Skin epidermis (tissue), 12 donors: Measurements from ENCODE around the gene RNGTT.
"Not testable (repeated sequence)": the region's sequence is repeated elsewhere in the genome, so short reads cannot be mapped to it uniquely, and the experiment has no call there.

Source experiments
- H3K27ac ChIP-seq, 21 experiments: fragments of 200-600 bp; sonication (generic) in 11 of 21; one replicate each; pipeline ENCODE4 v1.5.0; 2020; ENCODE audit warnings: mild to moderate bottlenecking in 3 of 21, inconsistent platforms in 2 of 21, moderate library complexity in 2 of 21
- H3K4me3 ChIP-seq, 7 experiments: fragments of 200-600 bp; sonication (generic) in 2 of 7; one replicate each; pipeline ENCODE4 v1.5.0; 2020; ENCODE audit warnings: inconsistent platforms in 2 of 7, mild to moderate bottlenecking in 2 of 7, moderate library complexity in 1 of 7

The RNGTT gene

DNA sequence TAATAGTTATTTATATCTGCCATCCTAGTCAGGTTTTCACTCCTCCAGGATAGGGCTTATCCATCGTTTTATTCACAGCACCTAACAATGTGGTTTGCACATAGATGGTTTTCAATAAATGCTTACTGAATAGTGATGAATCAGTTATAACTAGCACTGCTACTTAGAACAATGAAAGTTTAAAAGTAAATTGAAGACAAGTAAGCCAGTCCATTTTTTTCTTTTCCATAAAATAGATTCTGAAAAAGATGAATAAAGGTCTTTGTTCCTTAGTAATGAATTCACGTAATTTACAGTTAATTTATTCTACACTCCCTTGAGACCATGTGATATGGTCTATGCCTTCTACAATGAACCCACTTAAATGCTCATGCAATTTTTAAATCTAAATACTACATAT lies 212.5 kb downstream of the RNGTT start:
- no peak overlapping the region for H3K4me3 ChIP-seq
- H3K27ac ChIP-seq: no peak overlapping the region

DNA sequence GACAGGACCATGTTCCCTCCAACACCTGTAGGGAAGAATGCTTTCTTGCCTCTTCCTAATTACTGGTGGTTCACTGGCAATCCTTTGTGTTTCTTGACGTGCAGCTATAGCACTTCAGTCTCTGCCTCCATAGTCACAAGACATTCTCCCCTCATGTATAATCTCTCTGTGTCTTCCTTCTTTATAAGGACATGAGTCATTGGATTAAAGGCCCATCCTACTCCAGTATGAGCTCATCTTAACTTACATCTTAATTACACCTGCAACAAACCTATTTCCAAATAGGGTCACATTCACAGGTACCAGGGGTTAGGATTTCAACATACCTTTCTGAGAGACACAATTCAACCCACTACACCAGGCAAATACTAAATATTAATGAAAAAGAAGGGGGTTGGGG lies 213.6 kb downstream of the RNGTT start:
- Histone ChIP-seq H3K27ac (no peak overlapping the region), H3K4me3 (no peak overlapping the region)

DNA sequence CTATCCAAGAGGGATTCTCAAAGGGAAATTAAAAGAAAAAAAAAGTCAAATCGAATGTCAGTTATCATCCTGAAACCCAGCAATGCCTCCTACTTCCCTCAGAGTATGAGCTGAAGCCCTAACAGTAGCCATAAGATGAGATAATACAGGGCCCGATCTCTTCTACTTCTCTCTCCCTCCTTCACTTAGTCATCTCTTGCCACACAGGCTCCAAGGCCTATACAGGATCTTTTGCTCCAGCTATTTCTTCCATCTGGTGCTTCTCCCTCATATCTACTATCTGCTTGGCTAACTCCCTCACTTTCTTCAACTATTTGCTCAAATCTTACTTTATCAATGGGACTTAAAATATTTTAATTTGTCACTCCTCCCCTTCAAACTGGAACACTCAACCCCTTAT lies 215.3 kb downstream of the RNGTT start:
- Histone ChIP-seq H3K27ac (no peak overlapping the region), H3K4me3 (no peak overlapping the region)

DNA sequence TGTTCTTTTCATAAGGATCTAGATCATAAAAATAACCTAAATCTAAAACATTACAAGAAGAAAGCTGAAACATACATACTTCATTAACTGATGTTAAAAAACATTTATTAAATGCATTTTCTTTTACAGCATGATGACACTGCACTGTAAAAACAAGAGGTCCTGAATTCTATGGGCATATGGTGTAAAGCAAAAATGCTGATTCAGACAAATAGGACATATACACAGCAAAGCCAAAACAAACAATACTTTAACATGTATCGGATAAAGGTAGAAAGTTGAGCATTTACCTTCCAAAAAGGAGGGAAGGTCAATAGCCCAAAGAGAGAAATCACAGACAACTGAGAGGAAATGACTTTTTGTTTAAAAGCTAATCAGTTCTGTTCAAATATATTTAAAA lies 221.5 kb downstream of the RNGTT start:
- H3K4me3 ChIP-seq: no peak overlapping the region

DNA sequence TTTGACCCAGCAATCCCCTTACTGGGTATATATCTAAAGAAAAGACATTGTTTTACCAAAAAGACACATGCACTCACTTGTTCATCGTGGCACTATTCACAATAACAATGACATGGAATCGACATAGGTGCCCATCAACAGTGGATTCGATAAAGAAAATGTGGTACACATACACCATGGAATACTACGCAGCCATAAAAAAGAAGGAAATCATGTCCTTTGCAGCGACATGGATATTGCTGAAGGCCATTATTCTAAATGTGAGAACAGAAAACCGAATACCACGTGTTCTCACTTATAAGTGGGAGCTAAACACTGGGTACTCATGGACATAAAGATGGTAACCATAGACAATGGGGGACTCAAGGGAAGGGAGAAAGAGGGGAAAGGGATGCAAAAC lies 222.3 kb downstream of the RNGTT start:
- no peak overlapping the region for H3K27ac ChIP-seq
- H3K4me3 ChIP-seq: no peak overlapping the region

More for the DNA sequence above, 221.5 kb downstream of the RNGTT start:
- no peak overlapping the region for H3K27ac ChIP-seq

DNA sequence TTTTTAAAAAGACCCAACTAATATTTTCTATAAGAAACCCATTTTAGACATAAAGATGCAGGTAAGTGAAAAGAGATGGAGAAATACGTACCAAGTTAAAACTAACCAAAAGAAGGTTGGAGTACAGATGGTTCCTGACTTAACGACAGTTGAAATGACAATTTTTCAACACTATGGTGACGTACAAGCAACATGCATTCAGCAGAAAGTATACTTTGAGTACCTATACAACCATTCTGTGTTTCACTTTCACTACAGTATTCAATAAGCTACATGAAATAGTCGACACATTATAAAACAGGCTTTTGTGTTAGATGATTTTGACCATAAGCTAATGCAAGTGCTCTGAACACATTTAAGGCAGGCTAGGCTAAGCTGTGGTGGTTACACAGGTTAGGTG lies 228.9 kb downstream of the RNGTT start:
- Histone ChIP-seq H3K27ac (no peak overlapping the region), H3K4me3 (no peak overlapping the region)

DNA sequence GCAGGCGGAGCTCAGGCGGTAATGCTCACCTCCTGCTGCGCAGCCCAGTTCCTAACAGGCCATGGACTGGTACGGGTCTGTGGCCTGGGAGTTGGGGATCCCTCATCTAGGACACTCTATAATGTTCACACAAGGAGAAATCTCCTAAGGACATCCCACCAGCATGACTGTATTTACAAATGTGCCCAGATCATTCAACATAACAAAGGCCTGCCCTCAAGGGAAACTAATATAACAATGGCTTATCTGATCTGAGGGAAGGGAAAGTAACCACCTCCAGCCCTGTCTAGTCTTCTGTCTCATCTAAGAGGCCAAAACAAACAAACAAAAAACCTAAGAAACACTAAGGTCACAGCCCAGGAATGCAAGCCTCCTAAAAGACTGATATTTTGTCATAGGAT lies 232.8 kb downstream of the RNGTT start:
- Histone ChIP-seq H3K4me3 (no peak overlapping the region), H3K27ac (no peak overlapping the region)

DNA sequence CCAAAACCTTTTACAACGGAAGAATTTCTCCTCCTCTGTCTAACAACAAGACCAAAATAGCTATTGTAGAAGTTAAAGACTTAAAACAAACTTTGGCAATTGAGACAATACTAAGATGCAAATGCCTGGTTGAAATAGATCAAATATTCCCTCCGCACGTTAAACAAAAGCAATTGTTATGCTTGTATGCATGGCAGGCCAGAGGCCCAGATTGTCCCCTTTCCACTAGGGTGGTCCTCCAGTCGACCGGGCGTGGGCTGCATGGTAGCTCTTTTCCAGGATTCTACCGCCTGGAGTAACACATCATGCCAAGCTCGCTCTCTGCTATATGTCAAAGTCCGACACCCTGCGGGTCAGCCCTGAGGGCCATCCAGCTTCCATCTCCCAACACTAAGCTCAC lies 234.7 kb downstream of the RNGTT start:
- Histone ChIP-seq H3K4me3 (no peak overlapping the region), H3K27ac (no peak overlapping the region)

DNA sequence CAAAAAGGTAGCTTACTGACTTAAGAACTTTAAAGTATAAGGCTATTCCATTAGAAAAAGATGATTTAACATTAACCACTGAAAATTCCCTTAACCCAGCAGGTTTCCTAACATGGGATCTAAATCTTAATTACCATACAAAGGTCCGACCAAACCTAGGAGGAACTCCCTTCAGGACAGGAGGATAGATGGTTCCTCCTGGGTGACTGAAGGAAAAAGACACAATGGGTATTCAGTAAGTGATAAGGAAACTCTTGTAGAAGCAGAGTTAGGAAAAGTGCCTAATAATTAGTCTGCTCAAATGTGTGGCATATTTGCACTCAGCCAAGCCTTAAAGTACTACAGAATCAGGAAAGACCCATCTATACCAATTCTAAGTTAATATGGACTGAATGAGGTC lies 237.0 kb downstream of the RNGTT start:
- H3K27ac ChIP-seq, H3K4me3 ChIP-seq: not testable (repeated sequence)

DNA sequence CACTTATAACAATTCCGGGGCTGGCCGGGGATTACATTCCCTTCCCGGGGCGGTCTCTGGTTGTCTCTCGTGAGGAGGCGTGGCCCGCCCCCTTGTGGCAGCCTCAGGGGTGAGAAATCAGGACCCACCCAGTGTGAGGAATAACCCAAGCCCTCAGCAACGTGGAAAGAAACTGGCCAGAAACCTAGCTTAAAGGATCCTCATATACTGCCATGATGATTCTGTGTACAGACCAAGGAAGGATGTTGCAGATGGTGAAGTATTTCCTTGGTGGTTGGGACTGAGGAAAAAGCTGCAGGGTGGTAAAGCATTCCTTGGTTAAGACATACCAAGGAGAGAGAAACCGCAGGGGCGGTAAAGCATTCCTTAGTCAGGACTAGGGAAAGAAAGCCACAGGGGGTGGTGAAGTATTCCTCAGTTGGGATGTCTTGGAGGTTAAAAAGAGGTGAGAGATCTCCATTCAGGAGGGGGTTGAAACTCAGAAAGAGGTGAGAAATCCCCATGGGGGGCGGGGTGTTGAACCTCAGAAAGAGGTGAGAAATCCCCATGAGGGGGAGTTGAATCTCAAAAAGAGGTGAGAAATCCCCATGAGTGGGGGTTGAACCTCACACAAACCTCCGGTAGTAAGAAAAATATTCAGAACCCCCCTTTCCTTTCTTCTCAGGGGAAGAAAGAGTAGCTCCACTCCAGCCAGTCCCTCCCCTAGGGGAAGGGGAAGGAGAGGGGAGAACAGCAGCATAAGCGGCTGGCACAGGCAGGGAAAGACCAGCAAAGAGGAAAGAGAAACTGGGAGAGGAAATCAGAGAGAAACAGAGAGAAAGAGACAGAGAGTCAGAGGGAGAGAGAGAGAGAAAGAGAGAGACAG lies 238.1 kb downstream of the RNGTT start:
- no peak overlapping the region for H3K4me3 ChIP-seq
- H3K27ac ChIP-seq: no peak overlapping the region

DNA sequence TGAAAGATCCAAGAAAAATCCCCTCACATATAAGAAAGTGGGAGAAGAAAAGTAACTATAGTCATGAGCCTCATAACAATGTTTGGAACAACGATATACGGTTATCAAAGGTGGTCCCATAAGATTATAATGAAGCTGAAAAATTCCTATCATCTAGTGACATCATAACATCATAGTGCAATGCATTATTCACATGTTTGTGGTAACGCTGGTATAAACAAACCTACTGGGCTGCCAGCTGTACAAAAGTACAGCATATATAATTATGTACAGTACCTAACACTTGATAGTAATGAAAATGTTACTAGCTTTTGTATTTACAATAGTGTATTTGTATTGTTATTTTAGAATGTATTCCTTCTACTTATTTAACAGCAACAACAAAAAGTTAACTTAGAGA lies 240.7 kb downstream of the RNGTT start:
- Histone ChIP-seq H3K4me3 (no peak overlapping the region), H3K27ac (no peak overlapping the region)

DNA sequence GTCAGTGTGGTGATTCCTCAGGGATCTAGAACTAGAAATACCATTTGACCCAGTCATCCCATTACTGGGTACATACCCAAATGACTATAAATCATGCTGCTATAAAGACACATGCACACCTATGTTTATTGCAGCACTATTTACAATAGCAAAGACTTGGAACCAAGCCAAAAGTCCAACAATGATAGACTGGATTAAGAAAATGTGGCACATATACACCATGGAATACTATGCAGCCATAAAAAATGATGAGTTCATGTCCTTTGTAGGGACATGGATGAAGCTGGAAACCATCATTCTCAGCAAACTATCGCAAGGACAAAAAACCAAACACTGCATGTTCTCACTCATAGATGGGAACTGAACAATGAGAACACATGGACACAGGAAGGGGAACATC lies 247.0 kb downstream of the RNGTT start:
- H3K27ac ChIP-seq, H3K4me3 ChIP-seq: not testable (repeated sequence)

DNA sequence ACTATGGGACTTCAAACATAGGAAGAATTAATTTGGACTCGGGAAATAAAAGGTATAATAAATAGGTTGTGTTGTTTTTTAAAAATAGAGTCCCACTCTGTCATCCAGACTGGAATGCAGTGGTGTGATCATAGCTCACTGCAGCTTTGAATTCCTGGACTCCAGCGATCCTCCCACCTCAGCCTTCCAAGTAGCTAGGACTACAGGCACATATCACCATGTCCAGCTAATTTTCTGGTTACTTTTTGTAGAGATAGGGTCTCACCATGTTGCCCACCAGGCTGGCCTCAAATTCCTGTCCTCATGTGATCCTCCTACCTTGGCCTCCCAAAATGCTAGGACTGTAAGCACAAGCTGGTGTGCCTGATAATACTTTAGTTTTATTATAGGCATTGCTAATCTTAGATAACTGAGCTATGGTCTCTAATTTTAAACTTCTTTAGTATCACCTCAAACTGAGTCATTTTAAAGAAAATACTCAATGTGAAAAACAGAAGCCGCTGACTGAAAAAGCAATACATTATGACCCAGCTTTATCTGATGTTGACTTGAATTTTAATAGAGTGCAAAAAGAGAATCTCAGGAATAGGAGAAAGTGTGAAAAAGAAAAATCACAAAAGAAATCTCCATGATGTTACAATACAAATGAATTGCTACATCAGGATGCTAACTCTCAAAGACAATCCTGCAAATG lies 251.0 kb downstream of the RNGTT start:
- Histone ChIP-seq H3K27ac (no peak overlapping the region), H3K4me3 (no peak overlapping the region)

DNA sequence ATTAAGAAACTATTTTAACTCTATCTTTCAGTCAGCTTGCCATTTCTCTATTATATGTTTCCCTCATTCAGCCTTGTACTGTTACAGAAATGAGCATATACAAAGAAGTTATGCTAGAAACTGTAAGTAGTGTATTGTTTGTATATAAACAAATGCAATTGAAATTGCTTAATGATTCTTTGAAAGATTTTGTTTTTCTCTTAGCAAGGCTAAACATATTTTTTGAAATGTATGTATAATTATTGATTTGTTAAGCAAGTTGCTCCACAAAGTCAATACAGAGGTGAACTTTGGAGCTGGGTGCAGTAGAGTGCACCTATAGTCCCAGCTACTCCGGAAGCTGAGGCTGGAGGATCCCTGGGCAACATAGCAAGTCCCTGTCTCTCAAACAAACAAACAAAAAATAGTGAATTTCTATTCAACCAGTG lies 253.6 kb downstream of the RNGTT start:
- Histone ChIP-seq H3K4me3 (no peak overlapping the region), H3K27ac (no peak overlapping the region)

DNA sequence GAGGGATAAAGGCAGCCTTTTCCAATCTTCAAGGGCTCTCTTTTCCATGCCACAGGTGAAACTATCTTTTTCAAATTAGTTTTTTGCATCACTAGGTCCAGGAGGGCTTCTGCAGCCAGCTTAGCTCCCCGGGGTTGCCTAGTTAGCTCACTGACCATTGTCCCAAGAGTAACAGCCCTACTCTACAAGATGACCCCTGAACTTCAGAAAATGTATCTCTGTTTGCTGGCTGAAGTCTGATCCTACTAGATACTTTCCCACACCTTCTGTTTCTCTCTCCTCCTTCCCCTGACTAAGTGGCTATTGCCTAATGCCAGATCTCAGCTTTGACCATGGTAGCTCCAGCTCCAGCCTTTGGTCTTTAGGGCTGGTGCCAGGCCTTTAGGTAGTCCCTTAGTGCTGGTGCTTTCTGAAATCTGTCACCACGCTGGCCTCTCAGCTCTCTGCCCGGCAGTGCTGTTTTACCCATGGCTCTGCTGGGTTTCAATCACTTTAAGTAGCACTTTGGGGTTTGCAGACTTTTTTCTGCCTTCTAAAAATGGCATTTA lies 255.1 kb downstream of the RNGTT start:
- H3K27ac ChIP-seq: no peak overlapping the region
- H3K4me3 ChIP-seq: no peak overlapping the region

DNA sequence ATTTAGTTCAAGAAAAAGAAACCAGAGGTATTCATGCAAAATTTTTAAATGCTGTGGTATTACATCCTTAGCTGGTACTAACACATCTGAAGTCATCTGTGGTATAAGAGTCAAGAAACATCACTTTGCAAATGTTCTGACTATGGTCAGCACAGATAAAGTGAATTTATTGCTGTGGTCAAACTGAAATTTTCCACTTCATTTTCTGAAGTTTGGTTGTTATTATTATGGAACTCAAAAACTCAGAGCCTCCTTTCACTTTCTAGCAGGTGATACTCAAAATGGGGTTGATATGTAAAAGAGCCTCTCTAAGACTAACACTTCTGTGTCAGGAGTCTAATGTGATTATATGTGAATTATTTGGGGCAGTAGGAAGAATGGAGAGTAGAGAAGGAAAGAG lies 257.8 kb downstream of the RNGTT start:
- H3K4me3 ChIP-seq: no peak overlapping the region
- H3K27ac ChIP-seq: no peak overlapping the region

DNA sequence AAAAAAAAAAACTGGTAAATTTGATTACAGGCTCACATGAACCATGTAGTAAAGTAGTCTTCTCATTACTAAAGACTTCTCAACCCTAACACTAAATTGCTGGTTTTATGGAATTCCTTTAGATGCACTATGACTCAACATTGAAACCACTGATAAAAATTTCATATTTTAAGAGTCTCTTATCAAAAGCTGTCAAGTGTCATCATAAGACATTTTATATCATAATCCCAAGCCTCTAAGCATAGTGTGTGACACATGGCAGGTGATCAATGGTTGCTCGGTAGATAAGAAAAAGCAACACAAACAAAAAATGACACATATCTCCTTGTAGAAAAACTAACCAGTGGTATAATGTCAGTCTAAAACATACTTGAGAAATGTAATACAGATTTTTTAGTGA lies 258.4 kb downstream of the RNGTT start:
- H3K4me3 ChIP-seq: no peak overlapping the region
- no peak overlapping the region for H3K27ac ChIP-seq

DNA sequence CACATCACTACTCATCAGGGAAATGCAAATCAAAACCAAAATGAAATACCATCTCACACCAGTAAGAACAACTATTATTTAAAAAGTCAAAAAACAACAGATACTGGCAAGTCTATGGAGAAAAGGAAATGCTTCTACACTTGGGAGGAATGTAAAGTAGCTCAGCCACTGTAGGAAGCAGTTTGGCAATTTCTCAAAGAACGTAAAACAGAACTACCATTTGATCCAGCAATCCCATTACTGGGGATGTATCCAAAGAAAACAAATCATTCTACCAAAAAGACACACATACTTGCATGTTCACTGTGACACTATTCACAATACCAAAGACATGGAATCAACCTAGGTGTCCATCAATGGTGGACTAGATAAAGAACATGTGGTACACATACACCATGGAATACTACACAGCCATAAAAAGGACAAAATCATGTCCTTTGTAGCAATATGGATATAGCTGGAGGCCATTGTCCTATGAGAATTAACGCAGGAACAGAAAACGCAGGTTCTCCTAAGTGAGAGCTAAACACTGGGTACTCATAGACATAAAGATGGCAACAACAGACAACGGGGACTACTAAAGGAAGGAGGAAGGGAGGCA lies 260.4 kb downstream of the RNGTT start:
- Histone ChIP-seq H3K27ac (no peak overlapping the region), H3K4me3 (no peak overlapping the region)

DNA sequence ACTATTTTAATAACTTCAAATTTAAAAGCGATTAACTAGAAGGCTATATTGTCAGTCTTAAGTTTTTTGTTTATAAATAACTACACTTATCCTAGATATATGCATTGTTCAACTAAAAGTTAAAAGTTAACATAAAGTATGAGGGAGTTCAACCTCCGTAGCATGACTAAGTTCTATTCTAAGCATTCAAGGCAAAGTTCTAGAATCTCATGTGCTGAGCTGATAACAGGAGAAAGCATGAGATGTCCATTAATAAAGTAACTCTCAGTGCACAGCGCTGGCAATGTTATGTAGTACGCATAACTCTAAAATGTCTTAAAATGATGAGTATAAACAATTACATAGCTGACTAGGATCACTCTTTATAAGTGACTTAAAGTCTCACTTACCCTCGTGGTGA lies 264.8 kb downstream of the RNGTT start:
- Histone ChIP-seq H3K27ac (no peak overlapping the region), H3K4me3 (no peak overlapping the region)

DNA sequence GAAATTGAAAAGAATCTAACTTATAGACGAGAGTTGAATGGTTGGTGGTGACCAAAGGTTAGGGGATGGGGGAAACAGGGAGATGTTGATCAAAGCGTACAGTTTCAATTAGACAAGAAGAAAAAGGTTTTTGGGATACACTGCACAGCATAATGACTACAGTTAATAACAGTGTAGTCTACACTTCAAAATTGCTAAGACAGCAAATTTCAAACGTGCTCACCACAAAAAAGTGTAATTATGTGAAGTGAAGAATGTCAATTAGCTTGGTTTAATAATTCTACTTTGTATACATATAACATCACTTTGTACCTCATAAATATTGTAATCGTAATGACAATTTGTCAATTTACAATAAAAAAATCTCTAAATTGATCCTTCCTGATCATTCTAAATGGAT lies 267.5 kb downstream of the RNGTT start:
- no peak overlapping the region for H3K4me3 ChIP-seq
- no peak overlapping the region for H3K27ac ChIP-seq

DNA sequence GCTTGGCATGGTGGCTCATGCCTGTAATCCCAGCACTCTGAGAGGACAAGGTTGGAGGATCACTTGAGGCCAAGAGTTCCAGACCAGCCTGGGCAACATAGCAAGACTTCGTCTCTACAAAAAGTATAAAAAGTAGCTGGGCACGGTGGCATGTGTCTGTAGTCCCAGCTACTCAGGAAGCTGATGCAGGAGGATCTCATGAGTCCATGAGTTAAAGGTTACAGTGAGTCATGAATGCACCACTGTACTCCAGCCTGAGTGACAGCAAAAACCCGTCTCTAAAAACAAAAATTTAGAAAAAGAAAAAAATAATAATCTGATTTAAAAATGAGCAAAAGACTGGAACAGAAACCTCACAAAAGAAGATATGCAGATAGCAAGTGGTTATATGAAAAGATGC lies 279.7 kb downstream of the RNGTT start:
- Histone ChIP-seq H3K27ac (no peak overlapping the region), H3K4me3 (no peak overlapping the region)
